HepG2 (cell line): Measurements from ENCODE around the gene UGT1A3. TPM values are rescaled to one million over a fixed set of nuclear protein-coding genes. Genes with fewer than 3 reads are reported as not detected.

ENCODE experiments used
- ATAC-seq: fragments of 200-7000 bp; cut with Tn5 transposase; 3 replicates; pipeline ENCODE4 v1.9.1; 2020; ENCODE audit warnings: mild to moderate bottlenecking, moderate library complexity
- BruUV-seq: library from RNA; stranded (reverse); fragments of 400-500 nt; replicated peaks from 2 replicates; lab custom pipeline; 2021; lab: Mats Ljungman, UMichigan
- CTCF ChIA-PET: fragments of 300-600 bp; formaldehyde crosslinking; extraction: SDS; loops from one replicate; lab custom pipeline; 2021; ENCODE audit warnings: low total read pairs, inconsistent platforms, low intra/inter-chr PET ratio; lab: Yijun Ruan, JAX
- POLR2A ChIA-PET: fragments of 350-600 bp; sonication (Branson Sonifier 250); formaldehyde crosslinking; loops from one replicate; lab custom pipeline; 2020; ENCODE audit warnings: antibody characterized with exemption, inconsistent platforms; lab: Yijun Ruan, JAX
- DNase-seq: peaks from one replicate; pipeline ENCODE4 v3.0.0-alpha.2; 2015; ENCODE audit warnings: low spot score
- FAIRE-seq: peaks from 3 replicates; lab custom pipeline; 2011; peaks lifted over from hg19 to GRCh38; lab: Jason Lieb, UNC
- H2AFZ ChIP-seq: one replicate; pipeline ENCODE4 v1.6.1; 2011; ENCODE audit warnings: low read length, inconsistent platforms
- H3K27ac ChIP-seq: fragments of 300-600 bp; 3 replicates; pipeline ENCODE4 v1.8.0; 2011; ENCODE audit warnings: mixed run types, mild to moderate bottlenecking, mixed read lengths, low read length, inconsistent platforms; ENCODE audit not compliant: insufficient read depth; ENCODE audit errors: extremely low read length
- H3K27me3 ChIP-seq, 2 experiments: fragments of 200-600 bp in 1 of 2; 2 replicates in 1 of 2; 3 replicates in 1 of 2; pipeline versions ENCODE4 v1.6.0 to v1.8.0; 2011; ENCODE audit warnings: low read length in 2 of 2, mild to moderate bottlenecking in 2 of 2, moderate library complexity in 2 of 2, inconsistent platforms in 1 of 2; ENCODE audit not compliant: insufficient read depth in 2 of 2, control insufficient read depth in 1 of 2
- H3K36me3 ChIP-seq, 2 experiments: fragments of 200-600 bp in 1 of 2; replicated peaks in 1 of 2; 2 replicates in 1 of 2; 3 replicates in 1 of 2; pipeline versions ENCODE4 v1.5.1 to v1.8.0; 2011; ENCODE audit warnings: low read length in 2 of 2, inconsistent platforms in 1 of 2; ENCODE audit not compliant: insufficient read depth in 2 of 2, control insufficient read depth in 1 of 2
- H3K4me1 ChIP-seq: 2 replicates; pipeline ENCODE4 v1.5.1; 2012; ENCODE audit warnings: low read length, inconsistent platforms; ENCODE audit not compliant: insufficient read depth
- H3K4me2 ChIP-seq: 2 replicates; pipeline ENCODE4 v1.6.0; 2011; ENCODE audit warnings: low read depth, low read length, inconsistent platforms
- H3K4me3 ChIP-seq, 3 experiments: fragments of 200-600 bp in 1 of 3; sonication (generic), shearing (Covaris generic) in 1 of 3; replicated peaks in 1 of 3; 2 replicates each; pipeline ENCODE4 v1.5.1; 2011 to 2016; ENCODE audit warnings: low read length in 3 of 3, inconsistent platforms in 2 of 3, low read depth in 2 of 3, mild to moderate bottlenecking in 2 of 3, control low read depth in 1 of 3, mixed read lengths in 1 of 3; ENCODE audit not compliant: insufficient read depth in 1 of 3
- H3K79me2 ChIP-seq: one replicate; pipeline ENCODE4 v1.6.1; 2011; ENCODE audit warnings: low read length, inconsistent platforms; ENCODE audit not compliant: insufficient read depth
- H3K9ac ChIP-seq: 2 replicates; pipeline ENCODE4 v1.6.0; 2011; ENCODE audit warnings: mild to moderate bottlenecking, low read depth, low read length, inconsistent platforms; ENCODE audit not compliant: insufficient read depth
- H3K9me3 ChIP-seq: 2 replicates; pipeline ENCODE4 v1.5.1; 2012; ENCODE audit warnings: mild to moderate bottlenecking, low read length
- H4K20me1 ChIP-seq: 2 replicates; pipeline ENCODE4 v1.6.0; 2011; ENCODE audit warnings: inconsistent platforms, mild to moderate bottlenecking, low read length, moderate library complexity; ENCODE audit not compliant: insufficient read depth
- MED1 ChIP-seq: sonication (generic); formaldehyde crosslinking; IDR thresholded peaks from 2 replicates; pipeline ENCODE4 v1.4.0; 2020; ENCODE audit warnings: missing genetic modification reagents
- NR1H2 ChIP-seq: sonication (generic); formaldehyde crosslinking; IDR thresholded peaks from 2 replicates; pipeline ENCODE4 v1.8.1; 2022; ENCODE audit warnings: low read depth, missing genetic modification reagents, borderline replicate concordance
- NR3C1 ChIP-seq: sonication (generic); formaldehyde crosslinking; IDR thresholded peaks from 2 replicates; pipeline ENCODE4 v1.4.0; 2020; ENCODE audit warnings: missing genetic modification reagents
- PHF21A ChIP-seq: sonication (generic); formaldehyde crosslinking; IDR thresholded peaks from 2 replicates; pipeline ENCODE4 v1.5.0; 2020; ENCODE audit warnings: mild to moderate bottlenecking, missing genetic modification reagents
- ZEB1 ChIP-seq: IDR thresholded peaks from 2 replicates; pipeline ENCODE4 v1.6.1; 2012; ENCODE audit warnings: mild to moderate bottlenecking, low read depth, inconsistent platforms; ENCODE audit not compliant: insufficient replicate concordance
- ZNF326 ChIP-seq: sonication (generic); formaldehyde crosslinking; IDR thresholded peaks from 2 replicates; pipeline ENCODE4 v1.4.0; 2020; ENCODE audit warnings: missing genetic modification reagents, borderline replicate concordance
- ZNF614 ChIP-seq: IDR thresholded peaks from 2 replicates; pipeline ENCODE4 v1.6.1; 2018; ENCODE audit warnings: missing biosample characterization, missing genetic modification reagents, inconsistent platforms, borderline replicate concordance
- ZNF652 ChIP-seq: IDR thresholded peaks from 2 replicates; pipeline ENCODE4 v1.6.1; 2016; ENCODE audit warnings: low read depth, borderline replicate concordance
- WGBS: methylation state at CpG from one replicate; pipeline ENCODE4 v1.1.6; 2017; ENCODE audit warnings: low lambda C conversion rate; 5-methylcytosine and 5-hydroxymethylcytosine counted together
- in situ Hi-C: cut with HindIII; loops from 2 replicates; pipeline ENCODE4 v1.10.0; 2017; ENCODE audit warnings: low pct_unique_long_range_greater_than_20kb; ENCODE audit not compliant: extremely low pct_ligation_motif_present
- intact Hi-C: fragments of 100-400 bp; cut with micrococcal nuclease; formaldehyde crosslinking; loops from one replicate; pipeline ENCODE4 v1.10.0; 2022; ENCODE audit not compliant: unreplicated experiment
- polyA plus RNA-seq, 8 experiments: library from polyadenylated mRNA; depleted of rRNA in 3 of 8; stranded (reverse) in 7 of 8; unstranded in 1 of 8; fragments of >200 nt; fragmentation: Illumina TruSeq in 4 of 8; extraction: Trizol in 4 of 8; gene quantifications; 2 replicates each; pipeline versions ENCODE4 v1.2.1 to v1.2.3, GENCODE V29; 2011 to 2016; ENCODE audit warnings: low read depth in 4 of 8, missing spikeins in 1 of 8, mixed read lengths in 1 of 8; ENCODE audit not compliant: insufficient read depth in 1 of 8
- total RNA-seq, 5 experiments: library from RNA; depleted of rRNA; stranded (reverse); fragments of >200 nt; fragmentation: Illumina TruSeq; extraction: Trizol; gene quantifications; 2 replicates each; pipeline ENCODE4 v1.2.3, GENCODE V29; 2016; ENCODE audit warnings: low read depth in 1 of 5
- TF ChIP-seq, protein P1 (sequence below): sonication (generic); formaldehyde crosslinking; IDR thresholded peaks from 2 replicates; pipeline ENCODE4 v1.4.0; 2020; ENCODE audit warnings: missing genetic modification reagents
- TF ChIP-seq, protein P2 (sequence below): sonication (generic); formaldehyde crosslinking; IDR thresholded peaks from 2 replicates; pipeline ENCODE4 v1.5.1; 2020; ENCODE audit warnings: mild to moderate bottlenecking, missing genetic modification reagents, borderline replicate concordance

The UGT1A3 gene
- total and polyA plus RNA-seq, 2 of the 13 experiments (the other 11 are each of a cell fraction or from before 2014, with no cell fraction given), result not detected

DNA sequence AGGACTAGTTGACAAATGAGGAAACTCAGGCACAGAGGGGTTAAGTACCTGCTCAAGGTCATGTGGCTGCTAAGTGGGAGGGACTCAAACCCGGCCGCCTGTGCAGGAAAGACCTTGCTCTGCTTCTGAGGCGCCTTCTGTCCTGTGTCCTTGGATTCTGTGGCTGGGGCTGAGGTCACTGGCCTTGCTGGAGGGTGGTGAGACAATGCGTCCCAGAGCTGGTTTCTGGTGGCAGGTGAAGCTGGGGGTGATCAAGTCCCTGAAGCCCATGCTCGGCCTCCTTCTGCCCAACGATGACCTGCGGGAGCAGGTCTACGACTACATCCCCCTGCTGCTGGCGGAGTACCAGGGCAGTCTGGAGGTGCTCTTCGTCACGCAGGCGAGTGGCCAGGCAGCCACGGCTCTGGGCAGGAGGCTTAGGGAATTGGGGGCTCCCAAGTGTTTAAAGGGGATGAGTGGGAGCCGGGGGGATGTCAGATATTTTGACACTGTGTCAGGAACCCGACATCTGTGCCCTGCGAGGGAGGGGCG, 65.4 kb downstream of the UGT1A3 start:
- Histone ChIP-seq H3K9ac (no peak overlapping the region), H3K4me3 (no peak overlapping the region), H4K20me1 (no peaks in the 10 kb centered on the region), H3K27me3 (peaks cover 7 to 58% of the 10 kb centered on the region in 2 experiments; a peak in 3 of 5 replicates), H2AFZ (no peak overlapping the region), H3K4me1 (peaks cover 14% of the 10 kb centered on the region; the same call in 1 of the 2 replicates), H3K36me3 (no peaks in the 10 kb centered on the region), H3K27ac (no peak overlapping the region), H3K9me3 (no peaks in the 10 kb centered on the region), H3K79me2 (no peaks in the 10 kb centered on the region), H3K4me2 (no peak overlapping the region)
- TF ChIP-seq NR3C1 (CRISPR knock-in tag) (no peak), NR1H2 (CRISPR knock-in tag) (no peak), ZNF652 (CRISPR knock-in tag) (peak; percentile 81), ZEB1 (no peak), MED1 (CRISPR knock-in tag) (no peak), ZNF326 (CRISPR knock-in tag) (no peak), ZNF614 (no peak), PHF21A (CRISPR knock-in tag) (peak; percentile 22; the same call in 1 of the 2 replicates)
- TF ChIP-seq, protein P1, sequence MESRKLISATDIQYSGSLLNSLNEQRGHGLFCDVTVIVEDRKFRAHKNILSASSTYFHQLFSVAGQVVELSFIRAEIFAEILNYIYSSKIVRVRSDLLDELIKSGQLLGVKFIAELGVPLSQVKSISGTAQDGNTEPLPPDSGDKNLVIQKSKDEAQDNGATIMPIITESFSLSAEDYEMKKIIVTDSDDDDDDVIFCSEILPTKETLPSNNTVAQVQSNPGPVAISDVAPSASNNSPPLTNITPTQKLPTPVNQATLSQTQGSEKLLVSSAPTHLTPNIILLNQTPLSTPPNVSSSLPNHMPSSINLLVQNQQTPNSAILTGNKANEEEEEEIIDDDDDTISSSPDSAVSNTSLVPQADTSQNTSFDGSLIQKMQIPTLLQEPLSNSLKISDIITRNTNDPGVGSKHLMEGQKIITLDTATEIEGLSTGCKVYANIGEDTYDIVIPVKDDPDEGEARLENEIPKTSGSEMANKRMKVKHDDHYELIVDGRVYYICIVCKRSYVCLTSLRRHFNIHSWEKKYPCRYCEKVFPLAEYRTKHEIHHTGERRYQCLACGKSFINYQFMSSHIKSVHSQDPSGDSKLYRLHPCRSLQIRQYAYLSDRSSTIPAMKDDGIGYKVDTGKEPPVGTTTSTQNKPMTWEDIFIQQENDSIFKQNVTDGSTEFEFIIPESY (CRISPR knock-in tag), result peak; percentile 96
- TF ChIP-seq, protein P2, sequence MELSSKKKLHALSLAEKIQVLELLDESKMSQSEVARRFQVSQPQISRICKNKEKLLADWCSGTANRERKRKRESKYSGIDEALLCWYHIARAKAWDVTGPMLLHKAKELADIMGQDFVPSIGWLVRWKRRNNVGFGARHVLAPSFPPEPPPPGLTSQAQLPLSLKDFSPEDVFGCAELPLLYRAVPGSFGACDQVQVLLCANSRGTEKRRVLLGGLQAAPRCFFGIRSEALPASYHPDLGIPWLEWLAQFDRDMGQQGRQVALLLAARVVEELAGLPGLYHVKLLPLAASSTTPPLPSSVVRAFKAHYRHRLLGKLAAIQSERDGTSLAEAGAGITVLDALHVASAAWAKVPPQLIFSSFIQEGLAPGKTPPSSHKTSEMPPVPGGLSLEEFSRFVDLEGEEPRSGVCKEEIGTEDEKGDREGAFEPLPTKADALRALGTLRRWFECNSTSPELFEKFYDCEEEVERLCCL, result no peak
- no TSS peak for BruUV-seq
- ChIA-PET CTCF (no interaction called here), POLR2A (no interaction called here)
- intact Hi-C loops, result no loop called here
- ATAC-seq (peak; percentile 32), FAIRE-seq (no peak), DNase-seq (no peak)
- in situ Hi-C loops, result no loop called here
- WGBS, result 68% methylated on average over 17 of the region's 17 CpGs
